HG03095 (cell line): ENCODE results near the gene TMEM132A.

Experiments used
- ATAC-seq: cut with Tn5 transposase; IDR thresholded peaks from one replicate; pipeline ENCODE4 v1.9.1; 2021; ENCODE audit warnings: moderate library complexity; ENCODE audit not compliant: unreplicated experiment

Gene TMEM132A

GRCh38 chr11:60984636-60985035 lies 60.4 kb downstream of the TMEM132A start:
- ATAC-seq, result no peak

GRCh38 chr11:60985501-60985900 lies 61.2 kb downstream of the TMEM132A start:
- ATAC-seq, result no peak

GRCh38 chr11:60985991-60986915 lies 62.0 kb downstream of the TMEM132A start:
- ATAC-seq, result no peak
